GM12878 (cell line): ENCODE data around the gene DMRT1. TPM values are rescaled to one million over a fixed set of nuclear protein-coding genes. Genes with fewer than 3 reads are reported as not detected.

Source experiments
- ATAC-seq: fragments of 200-7000 bp; cut with Tn5 transposase; 3 replicates; pipeline ENCODE4 v1.9.1; 2020; ENCODE audit warnings: mild to moderate bottlenecking, moderate library complexity
- BruUV-seq: library from RNA; stranded (reverse); fragments of 400-500 nt; replicated peaks from 2 replicates; lab custom pipeline; 2021; lab: Mats Ljungman, UMichigan
- CTCF ChIA-PET: fragments of 300-600 bp; sonication (Branson Sonifier 250); formaldehyde crosslinking; extraction: SDS; loops from one replicate; lab custom pipeline; 2021; ENCODE audit warnings: inconsistent platforms; lab: Yijun Ruan, JAX
- POLR2A ChIA-PET: fragments of 350-600 bp; formaldehyde crosslinking; extraction: SDS; loops from one replicate; lab custom pipeline; 2021; ENCODE audit warnings: inconsistent platforms; lab: Charles Lee
- RAD21 ChIA-PET: fragments of 300-600 bp; sonication (Branson Sonifier 250); formaldehyde crosslinking; loops from one replicate; lab custom pipeline; 2023; ENCODE audit warnings: antibody characterized with exemption; ENCODE audit not compliant: unreplicated experiment; lab: Charles Lee
- SMC1A ChIA-PET: fragments of 300-600 bp; sonication (Branson Sonifier 250); formaldehyde crosslinking; loops from one replicate; lab custom pipeline; 2023; ENCODE audit not compliant: unreplicated experiment, uncharacterized antibody; lab: Charles Lee
- DNase-seq: peaks from one replicate; pipeline ENCODE4 v3.0.0-alpha.2; 2011; ENCODE audit warnings: low read depth, low spot score
- FAIRE-seq: peaks from 3 replicates; lab custom pipeline; 2011; peaks lifted over from hg19 to GRCh38; lab: Jason Lieb, UNC
- H2AFZ ChIP-seq: 2 replicates; pipeline ENCODE4 v1.6.0; 2011; ENCODE audit warnings: low read depth, low read length, control low read depth; ENCODE audit not compliant: control insufficient read depth
- H3K27ac ChIP-seq: 2 replicates; pipeline ENCODE4 v1.5.1; 2011; ENCODE audit warnings: control low read depth; ENCODE audit not compliant: control insufficient read depth, insufficient read depth
- H3K27me3 ChIP-seq, 2 experiments: replicated peaks in 1 of 2; 2 replicates each; pipeline versions ENCODE4 v1.6.0 to v1.6.1; 2011; ENCODE audit warnings: low read length in 1 of 2; ENCODE audit not compliant: control insufficient read depth in 2 of 2, insufficient read depth in 2 of 2
- H3K36me3 ChIP-seq, 2 experiments: 2 replicates each; pipeline ENCODE4 v1.5.1; 2011; ENCODE audit warnings: low read length in 1 of 2; ENCODE audit not compliant: control insufficient read depth in 2 of 2, insufficient read depth in 2 of 2
- H3K4me1 ChIP-seq: 2 replicates; pipeline ENCODE4 v1.6.1; 2011; ENCODE audit warnings: mild to moderate bottlenecking, low read length, moderate library complexity, mixed read lengths; ENCODE audit not compliant: control insufficient read depth, insufficient read depth
- H3K4me2 ChIP-seq: 2 replicates; pipeline ENCODE4 v1.6.0; 2011; ENCODE audit warnings: control low read depth; ENCODE audit not compliant: control insufficient read depth, insufficient read depth
- H3K4me3 ChIP-seq: fragments of 200-600 bp; sonication (generic); 2 replicates; pipeline ENCODE4 v1.5.1; 2016
- H3K79me2 ChIP-seq: 2 replicates; pipeline ENCODE4 v1.6.0; 2011; ENCODE audit warnings: low read length; ENCODE audit not compliant: control insufficient read depth, insufficient read depth
- H3K9ac ChIP-seq: 2 replicates; pipeline ENCODE4 v1.8.0; 2011; ENCODE audit warnings: low read length, control low read depth, mixed read lengths; ENCODE audit not compliant: control insufficient read depth, insufficient read depth
- H3K9me3 ChIP-seq: replicated peaks from 3 replicates; pipeline ENCODE4 v1.5.1; 2011; ENCODE audit warnings: mild to moderate bottlenecking, low read length; ENCODE audit not compliant: control insufficient read depth, insufficient read depth
- H4K20me1 ChIP-seq: 2 replicates; pipeline ENCODE4 v1.6.0; 2011; ENCODE audit not compliant: control insufficient read depth, insufficient read depth
- BACH1 ChIP-seq: fragments of 450-650 bp; IDR thresholded peaks from 2 replicates; pipeline ENCODE4 v1.6.1; 2017; ENCODE audit warnings: mild to moderate bottlenecking, borderline replicate concordance
- CBX5 ChIP-seq: sonication (generic); IDR thresholded peaks from 2 replicates; pipeline ENCODE4 v1.6.1; 2016; ENCODE audit warnings: low read depth, moderate library complexity, mild to moderate bottlenecking, inconsistent platforms
- CEBPB ChIP-seq, 2 experiments: fragments of 150-350 bp in 1 of 2; IDR thresholded peaks; 2 replicates each; pipeline ENCODE4 v1.6.1; 2012 to 2014; ENCODE audit warnings: low read depth in 2 of 2, low read length in 2 of 2, borderline replicate concordance in 1 of 2, inconsistent platforms in 1 of 2
- CEBPZ ChIP-seq: fragments of 150-350 bp; IDR thresholded peaks from 2 replicates; pipeline ENCODE4 v1.6.1; 2016; ENCODE audit warnings: low read depth, low read length
- IRF4 ChIP-seq: IDR thresholded peaks from 2 replicates; pipeline ENCODE4 v1.6.1; 2011; ENCODE audit warnings: low read depth, low read length
- KLF5 ChIP-seq: fragments of 450-650 bp; IDR thresholded peaks from 2 replicates; pipeline ENCODE4 v1.6.1; 2014; ENCODE audit warnings: mild to moderate bottlenecking; ENCODE audit not compliant: partially characterized antibody
- MTA2 ChIP-seq: fragments of 450-650 bp; IDR thresholded peaks from 2 replicates; pipeline ENCODE4 v1.6.1; 2016; ENCODE audit warnings: low read depth, mild to moderate bottlenecking, moderate library complexity
- MYB ChIP-seq: fragments of 150-350 bp; IDR thresholded peaks from 2 replicates; pipeline ENCODE4 v1.6.1; 2014; ENCODE audit warnings: mild to moderate bottlenecking, low read depth, low read length, borderline replicate concordance
- MYC ChIP-seq: IDR thresholded peaks from 2 replicates; pipeline ENCODE4 v1.6.1; 2011; ENCODE audit warnings: mild to moderate bottlenecking, low read length, moderate library complexity, inconsistent platforms; ENCODE audit not compliant: insufficient read depth, insufficient replicate concordance, insufficient read length, severe bottlenecking
- NFYA ChIP-seq: IDR thresholded peaks from 2 replicates; pipeline ENCODE4 v1.6.1; 2011; ENCODE audit warnings: low read depth, mild to moderate bottlenecking, low read length, improper control_type of control experiment, borderline replicate concordance
- SP1 ChIP-seq: IDR thresholded peaks from one replicate; pipeline ENCODE4 v1.6.1; 2011; ENCODE audit warnings: low read depth, low read length
- YY1 ChIP-seq: IDR thresholded peaks from 2 replicates; pipeline ENCODE4 v1.6.1; 2011; ENCODE audit warnings: low read depth, mild to moderate bottlenecking, low read length
- ZNF217 ChIP-seq: fragments of 450-650 bp; IDR thresholded peaks from 2 replicates; pipeline ENCODE4 v1.6.1; 2017; ENCODE audit warnings: antibody characterized with exemption, mild to moderate bottlenecking
- WGBS: methylation state at CpG from one replicate; pipeline ENCODE4 v1.1.6; 2016; ENCODE audit warnings: low lambda C conversion rate; ENCODE audit not compliant: insufficient replicate concordance, insufficient coverage; ENCODE audit errors: missing lambda C conversion rate; 5-methylcytosine and 5-hydroxymethylcytosine counted together
- in situ Hi-C: fragments of 300-500 bp; cut with MboI; formaldehyde crosslinking; loops from 9 replicates; pipeline ENCODE4 v1.14.3; 2018; ENCODE audit warnings: mixed read lengths
- intact Hi-C: fragments of 100-400 bp; cut with micrococcal nuclease; formaldehyde crosslinking; loops from one replicate; pipeline ENCODE4 v1.14.2; 2022; ENCODE audit not compliant: unreplicated experiment
- polyA plus RNA-seq, 11 experiments: library from polyadenylated mRNA; depleted of rRNA in 4 of 11; unstranded in 6 of 11; stranded (reverse) in 5 of 11; fragments of >200 nt; fragmentation: Nextera tagmentation in 4 of 11; fragmentation: Illumina TruSeq in 1 of 11; extraction: Ambion mirVana in 4 of 11; extraction: Trizol in 1 of 11; gene quantifications; 1 replicate in 1 of 11; 2 replicates in 10 of 11; pipeline versions ENCODE4 v1.2.1 to v1.2.3, GENCODE V29; 2011 to 2016; ENCODE audit warnings: inconsistent platforms in 2 of 11, missing spikeins in 2 of 11, low read depth in 1 of 11
- total RNA-seq, 4 experiments: library from RNA; depleted of rRNA in 3 of 4; stranded (reverse); fragments of >200 nt in 3 of 4; fragmentation: Illumina TruSeq in 1 of 4; extraction: Trizol in 1 of 4; gene quantifications; 2 replicates each; pipeline versions ENCODE4 v1.2.1 to v1.2.3, GENCODE V29; 2013 to 2021
- TF ChIP-seq, protein P1 (sequence below): fragments of 450-650 bp; IDR thresholded peaks from 2 replicates; pipeline ENCODE4 v1.6.1; 2017; ENCODE audit warnings: antibody characterized with exemption, mild to moderate bottlenecking, moderate library complexity
- TF ChIP-seq, protein P2 (sequence below): IDR thresholded peaks from 2 replicates; pipeline ENCODE4 v1.6.1; 2012; ENCODE audit warnings: low read length, inconsistent platforms
- TF ChIP-seq, protein P3 (sequence below): fragments of 150-350 bp; IDR thresholded peaks from 2 replicates; pipeline ENCODE4 v1.6.1; 2014; ENCODE audit warnings: mild to moderate bottlenecking, low read depth, low read length

DMRT1 gene
- total and polyA plus RNA-seq, 10 of the 15 experiments (the other 5 are each of a cell fraction or from before 2014, with no cell fraction given), result 0.06 to 1.9 (median 0.24) TPM

DNA sequence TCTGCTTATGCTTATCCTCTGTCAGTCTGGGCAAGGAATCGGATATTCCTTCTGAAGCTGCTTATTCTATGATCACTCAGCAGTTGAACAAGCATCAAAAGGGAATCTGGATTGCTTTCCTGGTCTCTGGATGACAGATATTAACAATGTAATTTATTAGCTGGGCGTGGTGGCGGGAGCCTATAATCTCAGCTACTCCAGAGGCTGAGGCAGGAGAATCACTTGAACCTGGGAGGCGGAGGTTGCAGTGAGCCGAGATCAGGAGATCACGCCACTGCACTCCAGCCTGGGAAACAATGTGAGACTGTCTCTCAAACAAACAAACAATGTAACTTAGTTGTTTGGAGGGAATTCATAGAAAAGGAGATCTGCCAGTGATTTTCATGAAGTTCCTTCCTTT is 45.4 kb downstream of the DMRT1 start:
- Histone ChIP-seq H4K20me1 (no peaks in the 10 kb centered on the region), H3K4me1 (no peaks in the 10 kb centered on the region), H3K4me3 (no peak overlapping the region), H3K9ac (no peak overlapping the region), H3K9me3 (no peaks in the 10 kb centered on the region), H3K36me3 (no peaks in the 10 kb centered on the region), H3K79me2 (no peaks in the 10 kb centered on the region), H3K4me2 (no peak overlapping the region), H2AFZ (no peak overlapping the region), H3K27ac (no peak overlapping the region), H3K27me3 (no peaks in the 10 kb centered on the region)
- CTCF ChIA-PET, result interaction anchor here (3.4 kb wide), 1 partner anchor 117 kb away, joined by 16 read pairs; no protein-coding TSS in a partner anchor
- POLR2A ChIA-PET, result interaction anchor here (1.0 kb wide), 1 partner anchor 9 kb away, joined by 3 read pairs; no protein-coding TSS in a partner anchor
- FAIRE-seq (no peak), DNase-seq (no peak), ATAC-seq (no peak)
- BruUV-seq, result no TSS peak
- intact Hi-C loops, result no loop called here
- RAD21 ChIA-PET, result interaction anchor here (0.9 kb wide), 1 partner anchor 122 kb away, joined by 3 read pairs; no protein-coding TSS in a partner anchor
- whole genome bisulfite sequencing, result 11% methylated on average over 6 of the region's 6 CpGs
- in situ Hi-C loops, result no loop called here
- SMC1A ChIA-PET, result interaction anchor here (0.7 to 2.0 kb wide), 3 partner anchors 38 to 118 kb away, joined by 3 to 4 read pairs (median 3); no protein-coding TSS in a partner anchor
- TF ChIP-seq MTA2, result no peak
- no peak for TF ChIP-seq MYB
- no peak for TF ChIP-seq BACH1
- TF ChIP-seq IRF4, result no peak
- TF ChIP-seq, protein P1, sequence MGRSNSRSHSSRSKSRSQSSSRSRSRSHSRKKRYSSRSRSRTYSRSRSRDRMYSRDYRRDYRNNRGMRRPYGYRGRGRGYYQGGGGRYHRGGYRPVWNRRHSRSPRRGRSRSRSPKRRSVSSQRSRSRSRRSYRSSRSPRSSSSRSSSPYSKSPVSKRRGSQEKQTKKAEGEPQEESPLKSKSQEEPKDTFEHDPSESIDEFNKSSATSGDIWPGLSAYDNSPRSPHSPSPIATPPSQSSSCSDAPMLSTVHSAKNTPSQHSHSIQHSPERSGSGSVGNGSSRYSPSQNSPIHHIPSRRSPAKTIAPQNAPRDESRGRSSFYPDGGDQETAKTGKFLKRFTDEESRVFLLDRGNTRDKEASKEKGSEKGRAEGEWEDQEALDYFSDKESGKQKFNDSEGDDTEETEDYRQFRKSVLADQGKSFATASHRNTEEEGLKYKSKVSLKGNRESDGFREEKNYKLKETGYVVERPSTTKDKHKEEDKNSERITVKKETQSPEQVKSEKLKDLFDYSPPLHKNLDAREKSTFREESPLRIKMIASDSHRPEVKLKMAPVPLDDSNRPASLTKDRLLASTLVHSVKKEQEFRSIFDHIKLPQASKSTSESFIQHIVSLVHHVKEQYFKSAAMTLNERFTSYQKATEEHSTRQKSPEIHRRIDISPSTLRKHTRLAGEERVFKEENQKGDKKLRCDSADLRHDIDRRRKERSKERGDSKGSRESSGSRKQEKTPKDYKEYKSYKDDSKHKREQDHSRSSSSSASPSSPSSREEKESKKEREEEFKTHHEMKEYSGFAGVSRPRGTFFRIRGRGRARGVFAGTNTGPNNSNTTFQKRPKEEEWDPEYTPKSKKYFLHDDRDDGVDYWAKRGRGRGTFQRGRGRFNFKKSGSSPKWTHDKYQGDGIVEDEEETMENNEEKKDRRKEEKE, result no peak
- TF ChIP-seq ZNF217, result no peak
- TF ChIP-seq, protein P2, sequence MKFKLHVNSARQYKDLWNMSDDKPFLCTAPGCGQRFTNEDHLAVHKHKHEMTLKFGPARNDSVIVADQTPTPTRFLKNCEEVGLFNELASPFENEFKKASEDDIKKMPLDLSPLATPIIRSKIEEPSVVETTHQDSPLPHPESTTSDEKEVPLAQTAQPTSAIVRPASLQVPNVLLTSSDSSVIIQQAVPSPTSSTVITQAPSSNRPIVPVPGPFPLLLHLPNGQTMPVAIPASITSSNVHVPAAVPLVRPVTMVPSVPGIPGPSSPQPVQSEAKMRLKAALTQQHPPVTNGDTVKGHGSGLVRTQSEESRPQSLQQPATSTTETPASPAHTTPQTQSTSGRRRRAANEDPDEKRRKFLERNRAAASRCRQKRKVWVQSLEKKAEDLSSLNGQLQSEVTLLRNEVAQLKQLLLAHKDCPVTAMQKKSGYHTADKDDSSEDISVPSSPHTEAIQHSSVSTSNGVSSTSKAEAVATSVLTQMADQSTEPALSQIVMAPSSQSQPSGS, result no peak
- no peak for TF ChIP-seq CEBPB (IDR thresholded peaks at IDR 0.05; ENCODE audit: borderline replicate concordance in 1 of 2, low read depth in 2 of 2, low read length in 2 of 2)
- no peak for TF ChIP-seq CBX5
- no peak for TF ChIP-seq KLF5
- no peak for TF ChIP-seq NFYA
- TF ChIP-seq, protein P3, sequence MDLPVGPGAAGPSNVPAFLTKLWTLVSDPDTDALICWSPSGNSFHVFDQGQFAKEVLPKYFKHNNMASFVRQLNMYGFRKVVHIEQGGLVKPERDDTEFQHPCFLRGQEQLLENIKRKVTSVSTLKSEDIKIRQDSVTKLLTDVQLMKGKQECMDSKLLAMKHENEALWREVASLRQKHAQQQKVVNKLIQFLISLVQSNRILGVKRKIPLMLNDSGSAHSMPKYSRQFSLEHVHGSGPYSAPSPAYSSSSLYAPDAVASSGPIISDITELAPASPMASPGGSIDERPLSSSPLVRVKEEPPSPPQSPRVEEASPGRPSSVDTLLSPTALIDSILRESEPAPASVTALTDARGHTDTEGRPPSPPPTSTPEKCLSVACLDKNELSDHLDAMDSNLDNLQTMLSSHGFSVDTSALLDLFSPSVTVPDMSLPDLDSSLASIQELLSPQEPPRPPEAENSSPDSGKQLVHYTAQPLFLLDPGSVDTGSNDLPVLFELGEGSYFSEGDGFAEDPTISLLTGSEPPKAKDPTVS, result no peak
- TF ChIP-seq YY1, result no peak
- TF ChIP-seq CEBPZ, result no peak
- no peak for TF ChIP-seq MYC
- no peak for TF ChIP-seq SP1
